Heart right ventricle (tissue), 16 donors: ENCODE data around the gene SLC36A3. TPM values are rescaled to one million over a fixed set of nuclear protein-coding genes. Genes with fewer than 3 reads are reported as not detected.

Experiments used
- ATAC-seq, 8 donors: fragments of 200-7000 bp; cut with Tn5 transposase; one replicate each; pipeline ENCODE4 v1.9.1; 2020; ENCODE audit warnings: mild to moderate bottlenecking in 8 of 8, moderate library complexity in 8 of 8, moderate number of reproducible peaks in 1 of 8
- DNase-seq, 2 donors: peaks; one replicate each; pipeline ENCODE4 v3.0.0-alpha.2; 2020
- H3K27ac ChIP-seq, 10 donors: fragments of 200-600 bp; sonication (generic) in 2 of 10; one replicate each; pipeline versions ENCODE4 v1.5.0 to v1.8.0; 2020 to 2022; ENCODE audit warnings: mild to moderate bottlenecking in 3 of 10
- H3K27me3 ChIP-seq, 7 donors: fragments of 200-600 bp; one replicate each; pipeline ENCODE4 v1.8.0; 2021 to 2022; ENCODE audit warnings: mild to moderate bottlenecking in 2 of 7
- H3K36me3 ChIP-seq, 9 donors: fragments of 200-600 bp; sonication (generic) in 1 of 9; one replicate each; pipeline versions ENCODE4 v1.5.0 to v1.8.0; 2020 to 2022; ENCODE audit warnings: mild to moderate bottlenecking in 2 of 9
- H3K4me1 ChIP-seq, 9 donors: fragments of 200-600 bp; sonication (generic) in 1 of 9; one replicate each; pipeline versions ENCODE4 v1.5.0 to v1.8.0; 2020 to 2022; ENCODE audit warnings: mild to moderate bottlenecking in 4 of 9
- H3K4me3 ChIP-seq, 10 donors: fragments of 200-600 bp; sonication (generic) in 2 of 10; one replicate each; pipeline versions ENCODE4 v1.5.0 to v1.8.0; 2020 to 2022; ENCODE audit warnings: mild to moderate bottlenecking in 7 of 10, moderate library complexity in 2 of 10
- H3K9me3 ChIP-seq, 11 donors: fragments of 200-600 bp in 10 of 11; sonication (generic) in 2 of 11; one replicate each; pipeline versions ENCODE4 v1.5.0 to v1.8.0; 2013 to 2022; ENCODE audit warnings: mild to moderate bottlenecking in 2 of 11, control low read depth in 1 of 11, moderate library complexity in 1 of 11
- CTCF ChIP-seq, 9 donors: fragments of 200-600 bp; sonication (generic) in 2 of 9; IDR thresholded peaks; one replicate each; pipeline versions ENCODE4 v1.5.0 to v1.8.0; 2021 to 2022; ENCODE audit warnings: antibody characterized with exemption in 9 of 9, mild to moderate bottlenecking in 5 of 9, moderate library complexity in 1 of 9
- WGBS, 2 donors: extraction: QIAGEN DNeasy Blood & Tissue Kit; methylation state at CpG; one replicate each; pipeline ENCODE4 v1.1.7; 2013; ENCODE audit warnings: inconsistent platforms in 1 of 2; 5-methylcytosine and 5-hydroxymethylcytosine counted together
- intact Hi-C, 10 donors: fragments of 100-400 bp; cut with DNase I; formaldehyde crosslinking; loops; one replicate each; pipeline versions ENCODE4 v1.11.1 to v1.14.2; 2022
- polyA plus RNA-seq, 2 donors: library from polyadenylated mRNA; stranded (reverse); fragments of 200-250 nt; gene quantifications; one replicate each; pipeline ENCODE4 v1.2.3, GENCODE V29; 2013
- total RNA-seq, 10 donors: library from RNA; stranded (reverse); fragmentation: NEBNext Ultra II Directional in 3 of 10; extraction: Animal tissue kit (Norgen Biotek cat#: 25700) in 3 of 10; gene quantifications; one replicate each; pipeline versions ENCODE4 v1.2.1 to v1.2.4, GENCODE V29; 2021 to 2023
- donor health status: Arrhythmogenic right ventricular cardiomyopathy.
- donor health status: ischemic (EF 13 %, LVEDD 7.1; RV severe dilation, severe dysfunction).
- donor health status: healthy with polysubstance abuse.
- donor health status: DM: no; HTN: yes; CAD: no.
- donor health status: DM: no; HTN: no; CAD: no.
- donor health status: ischemic (EF 25% LVEDD 6.9; RV normal size, moderate dysfunction).
- donor health status: ischemic (EF 25% LVEDD 5.7; RV mildly dilated, moderate dysfunction).
- donor health status: healthy.
- donor health status: DM: yes; HTN: yes; CAD: no.
- donor health status: Ischemic cardiomyopathy.
- donor health status: ischemic (EF 35%, LVEDD 5.7; RV mildly dilated, moderate dysfunction).
- donor health status: nonischemic (EF 11% LVEDD 7.7; RV severe dilation, severe dysfunction).
- donor health status: DM: yes; HTN: yes; CAD: no.
- donor health status: PGD.
- donor health status: ischemic (EF 29% LVEDD 5.4; RV normal size, mild dysfunction).
- donor health status: nonischemic (EF 23%, LVEDD 6.1; RV moderate dilation, normal function).

The SLC36A3 gene
- total and polyA plus RNA-seq, 12 donors: not detected

GRCh38 chr5:151271336-151271735 lies 32.2 kb downstream of the SLC36A3 start:
- Histone ChIP-seq H3K4me1 (no peaks in the 10 kb centered on the region), H3K4me3 (no peak overlapping the region), H3K27ac (no peak overlapping the region), H3K36me3 (peaks cover 0 to 45% (median 23%) of the 10 kb centered on the region in 9 donors), H3K9me3 (no peaks in the 10 kb centered on the region), H3K27me3 (peaks cover 0 to 5% (median 0%) of the 10 kb centered on the region in 7 donors)
- DNase-seq (no peak), ATAC-seq (no peak)
- intact Hi-C loops: no loop called here
- no peak for TF ChIP-seq CTCF (IDR thresholded peaks at IDR 0.05)

GRCh38 chr5:151270599-151270998 lies 33.0 kb downstream of the SLC36A3 start:
- no peak overlapping the region for H3K27ac ChIP-seq
- intact Hi-C loops: no loop called here
- no peak overlapping the region for H3K4me3 ChIP-seq
- DNase-seq (no peak), ATAC-seq (no peak)
- TF ChIP-seq CTCF (IDR thresholded peaks at IDR 0.05): no peak
- H3K9me3 ChIP-seq: no peaks in the 10 kb centered on the region
- peaks cover 0 to 52% (median 23%) of the 10 kb centered on the region in 9 donors for H3K36me3 ChIP-seq
- H3K27me3 ChIP-seq: peaks cover 0 to 5% (median 0%) of the 10 kb centered on the region in 7 donors
- WGBS, 2 donors: 87 to 92% methylated on average over 1 of the region's 1 CpG
- no peaks in the 10 kb centered on the region for H3K4me1 ChIP-seq

- WGBS, 2 donors: 88 to 89% methylated on average over 11 of the region's 11 CpGs
- peaks cover 0 to 9% (median 0%) of the 10 kb centered on the region in 9 donors for H3K4me1 ChIP-seq
- no peak overlapping the region for H3K27ac ChIP-seq
- H3K4me3 ChIP-seq: no peak overlapping the region
- ATAC-seq: no peak
- peaks cover 0 to 71% (median 23%) of the 10 kb centered on the region in 9 donors for H3K36me3 ChIP-seq
- H3K27me3 ChIP-seq: no peaks in the 10 kb centered on the region
- DNase-seq: no peak
- intact Hi-C loops: no loop called here
- H3K9me3 ChIP-seq: no peaks in the 10 kb centered on the region
- TF ChIP-seq CTCF (IDR thresholded peaks at IDR 0.05): no peak
These were observed 35.9 kb downstream of the SLC36A3 start for GRCh38 chr5:151267491-151268260.

- 69 to 85% methylated on average over 1 of the region's 1 CpG for WGBS, 2 donors
- peaks cover 0 to 12% (median 0%) of the 10 kb centered on the region in 9 donors for H3K4me1 ChIP-seq
- intact Hi-C loops: no loop called here
- no peak overlapping the region for H3K27ac ChIP-seq
- no peak for DNase-seq
- no peaks in the 10 kb centered on the region for H3K27me3 ChIP-seq
- H3K4me3 ChIP-seq: no peak overlapping the region
- H3K9me3 ChIP-seq: no peaks in the 10 kb centered on the region
- peaks cover 0 to 86% (median 24%) of the 10 kb centered on the region in 9 donors for H3K36me3 ChIP-seq
- TF ChIP-seq CTCF (IDR thresholded peaks at IDR 0.05): no peak
- peak in 1 of 8 donors; percentile 45 for ATAC-seq
These were observed 39.5 kb downstream of the SLC36A3 start for GRCh38 chr5:151264113-151264512.
